H1 (cell line): ENCODE measurements around the gene PRICKLE2. TPM values are rescaled to one million over a fixed set of nuclear protein-coding genes. Genes with fewer than 3 reads are reported as not detected.

ENCODE experiments used
- ASH2L ChIP-seq: fragments of 200-600, 300-600 bp; sonication (generic); IDR thresholded peaks from one replicate; pipeline ENCODE4 v1.7.1; 2017; ENCODE audit warnings: low read length
- CHD7 ChIP-seq: fragments of 300-600 bp; sonication (generic); IDR thresholded peaks from 2 replicates; pipeline ENCODE4 v1.7.1; 2012; ENCODE audit warnings: low read length, moderate library complexity, mild to moderate bottlenecking, inconsistent platforms; ENCODE audit not compliant: insufficient replicate concordance
- PHF8 ChIP-seq: fragments of 200-600 bp; sonication (generic); conservative IDR thresholded peaks from 2 replicates; pipeline ENCODE4 v1.7.1; 2012; ENCODE audit warnings: low read depth, mild to moderate bottlenecking, inconsistent platforms, low read length, moderate library complexity
- SAP30 ChIP-seq: fragments of 300-600 bp; sonication (generic); IDR thresholded peaks from 2 replicates; pipeline ENCODE4 v1.7.1; 2012; ENCODE audit warnings: low read length, moderate library complexity, mild to moderate bottlenecking, inconsistent platforms; ENCODE audit not compliant: insufficient read depth, insufficient replicate concordance
- SUZ12 ChIP-seq: fragments of 200-600 bp; sonication (generic); IDR thresholded peaks from 2 replicates; pipeline ENCODE4 v1.6.1; 2012; ENCODE audit warnings: mild to moderate bottlenecking, inconsistent platforms, low read length, moderate library complexity, mixed read lengths
- TCF12 ChIP-seq: IDR thresholded peaks from 2 replicates; pipeline ENCODE4 v1.6.1; 2011; ENCODE audit warnings: low read depth, mild to moderate bottlenecking, low read length
- polyA plus RNA-seq, 7 experiments: library from polyadenylated mRNA; depleted of rRNA in 3 of 7; stranded (reverse) in 5 of 7; unstranded in 2 of 7; fragments of >200 nt in 5 of 7; fragments of 200-250 nt in 2 of 7; gene quantifications; 1 replicate in 5 of 7; 2 replicates in 1 of 7; 4 replicates in 1 of 7; pipeline versions ENCODE4 v1.2.1 to v1.2.3, GENCODE V29; 2011 to 2013; ENCODE audit warnings: missing spikeins in 2 of 7, mixed read lengths in 2 of 7
- total RNA-seq: library from RNA; stranded (reverse); fragmentation: NEBNext Ultra II Directional; extraction: Animal tissue kit (Norgen Biotek cat#: 25700); gene quantifications from 2 replicates; pipeline ENCODE4 v1.2.1, GENCODE V29; 2021

The PRICKLE2 gene
- total and polyA plus RNA-seq, 2 of the 8 experiments (the other 6 are each of a cell fraction or from before 2014, with no cell fraction given), result 2.9 to 8.0 TPM

DNA sequence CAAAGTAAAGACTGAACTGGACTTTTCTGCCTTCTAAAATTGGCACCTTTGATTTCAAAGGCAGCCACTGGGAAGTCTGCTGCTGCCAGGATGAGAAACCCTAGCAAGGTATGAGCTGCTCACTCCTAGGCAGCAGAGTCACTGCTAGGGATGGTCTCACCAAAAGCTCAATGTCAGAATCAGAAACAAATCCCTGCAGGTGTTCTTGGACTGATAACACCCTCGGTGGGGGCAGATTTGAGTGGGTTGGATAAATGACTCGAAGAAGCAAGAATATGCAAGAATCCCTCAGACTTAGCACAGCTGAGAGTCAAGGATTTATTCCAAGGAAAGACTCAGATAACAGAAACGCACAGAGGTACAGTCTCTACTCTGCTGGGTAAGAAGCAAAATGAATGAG, 90.4 kb downstream of the PRICKLE2 start (continued):
- TF ChIP-seq SAP30 (no peak), ASH2L (no peak), CHD7 (no peak), SUZ12 (no peak), PHF8 (no peak), TCF12 (no peak)
